WI38 (cell line): Measurements from ENCODE around the gene IRX2.

Experiments used
- H3K4me3 ChIP-seq: 2 replicates; pipeline ENCODE4 v1.5.1; 2011; ENCODE audit warnings: low read depth, mild to moderate bottlenecking, control low read depth, low read length
- TF ChIP-seq, protein P1 (sequence below): IDR thresholded peaks from 2 replicates; pipeline ENCODE4 v1.5.1; 2012; ENCODE audit warnings: low read depth, mild to moderate bottlenecking, control low read depth, low read length

The IRX2 gene

DNA sequence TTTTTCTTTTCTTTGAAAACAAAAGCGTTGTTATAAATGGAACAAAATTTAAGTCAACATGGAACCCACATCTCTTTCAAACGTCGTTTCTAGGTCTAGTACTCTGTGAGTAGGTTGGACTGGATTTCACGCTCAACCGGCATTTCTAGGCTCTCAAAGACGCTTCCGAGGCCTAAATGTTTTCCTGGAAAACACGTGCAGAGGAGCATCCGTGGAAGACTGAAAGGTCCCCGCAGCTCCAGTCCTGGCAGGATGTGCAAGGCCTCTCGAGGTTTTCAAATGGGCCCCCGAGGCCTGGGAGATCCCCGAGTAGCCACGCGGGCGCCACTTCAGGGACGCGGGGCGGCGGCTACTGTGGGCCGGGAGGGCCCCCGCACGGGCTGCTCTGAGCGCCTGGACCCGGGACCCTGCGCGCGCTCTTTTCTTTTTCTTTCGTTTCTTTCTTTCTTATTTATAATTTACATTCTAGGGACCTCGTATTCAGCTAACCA lies 4.2 kb upstream of the IRX2 start:
- H3K4me3 ChIP-seq = no peak overlapping the region
- TF ChIP-seq, protein P1, sequence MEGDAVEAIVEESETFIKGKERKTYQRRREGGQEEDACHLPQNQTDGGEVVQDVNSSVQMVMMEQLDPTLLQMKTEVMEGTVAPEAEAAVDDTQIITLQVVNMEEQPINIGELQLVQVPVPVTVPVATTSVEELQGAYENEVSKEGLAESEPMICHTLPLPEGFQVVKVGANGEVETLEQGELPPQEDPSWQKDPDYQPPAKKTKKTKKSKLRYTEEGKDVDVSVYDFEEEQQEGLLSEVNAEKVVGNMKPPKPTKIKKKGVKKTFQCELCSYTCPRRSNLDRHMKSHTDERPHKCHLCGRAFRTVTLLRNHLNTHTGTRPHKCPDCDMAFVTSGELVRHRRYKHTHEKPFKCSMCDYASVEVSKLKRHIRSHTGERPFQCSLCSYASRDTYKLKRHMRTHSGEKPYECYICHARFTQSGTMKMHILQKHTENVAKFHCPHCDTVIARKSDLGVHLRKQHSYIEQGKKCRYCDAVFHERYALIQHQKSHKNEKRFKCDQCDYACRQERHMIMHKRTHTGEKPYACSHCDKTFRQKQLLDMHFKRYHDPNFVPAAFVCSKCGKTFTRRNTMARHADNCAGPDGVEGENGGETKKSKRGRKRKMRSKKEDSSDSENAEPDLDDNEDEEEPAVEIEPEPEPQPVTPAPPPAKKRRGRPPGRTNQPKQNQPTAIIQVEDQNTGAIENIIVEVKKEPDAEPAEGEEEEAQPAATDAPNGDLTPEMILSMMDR = no peak

- TF ChIP-seq, protein P1 = no peak
- H3K4me3 ChIP-seq = no peak overlapping the region
These were observed 3.7 kb upstream of the IRX2 start for GRCh38 chr5:2755076-2755680.

- TF ChIP-seq, protein P1 = no peak
- no peak overlapping the region for H3K4me3 ChIP-seq
These were observed 3.2 kb upstream of the IRX2 start for GRCh38 chr5:2754581-2755075.

- no peak overlapping the region for H3K4me3 ChIP-seq
- TF ChIP-seq, protein P1 = no peak
These were observed 2.3 kb upstream of the IRX2 start for GRCh38 chr5:2753452-2754420.

- H3K4me3 ChIP-seq = no peak overlapping the region
- TF ChIP-seq, protein P1 = no peak
These were observed 1.5 kb upstream of the IRX2 start for GRCh38 chr5:2752821-2753439.

- TF ChIP-seq, protein P1 = no peak
- H3K4me3 ChIP-seq = no peak overlapping the region
These were observed 763 bp upstream of the IRX2 start for GRCh38 chr5:2752059-2752820.
